HG03066 (cell line): ENCODE data around the gene MANF.
"Not testable (repeated sequence)": the region's sequence is repeated elsewhere in the genome, so short reads cannot be mapped to it uniquely, and the experiment has no call there.

Experiments used
- ATAC-seq: cut with Tn5 transposase; IDR thresholded peaks from one replicate; pipeline ENCODE4 v1.9.1; 2021; ENCODE audit warnings: low read depth; ENCODE audit not compliant: unreplicated experiment

MANF gene

DNA sequence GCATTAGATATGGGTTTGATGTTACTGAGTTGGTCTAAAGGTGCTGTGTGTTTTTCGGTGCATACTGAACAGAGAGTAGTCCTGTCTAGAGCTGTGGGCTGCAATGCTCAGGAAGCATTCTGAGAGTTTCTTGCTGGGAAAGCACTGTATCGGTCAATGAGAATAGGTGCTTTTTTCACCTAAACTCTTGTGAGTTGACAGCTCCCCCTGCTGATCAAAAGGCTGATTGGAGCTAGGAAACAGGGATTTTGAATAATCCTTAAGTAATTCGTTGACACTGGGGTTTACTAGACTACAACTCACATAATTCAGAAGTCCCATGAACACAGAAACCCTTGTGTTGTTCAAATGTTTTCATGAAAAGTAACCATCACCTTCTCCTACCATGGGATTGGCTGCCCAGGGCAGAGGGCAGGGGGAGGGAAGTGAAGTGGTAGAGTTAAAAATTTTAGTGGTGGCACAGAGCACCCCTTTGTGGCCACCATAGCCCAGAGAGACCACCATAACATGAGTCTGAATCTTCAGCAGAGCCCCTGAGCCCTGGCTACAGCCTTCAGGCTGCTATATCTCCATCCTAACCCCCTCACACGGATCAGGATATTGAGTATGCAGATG lies 13.0 kb upstream of the MANF start:
- no peak for ATAC-seq

DNA sequence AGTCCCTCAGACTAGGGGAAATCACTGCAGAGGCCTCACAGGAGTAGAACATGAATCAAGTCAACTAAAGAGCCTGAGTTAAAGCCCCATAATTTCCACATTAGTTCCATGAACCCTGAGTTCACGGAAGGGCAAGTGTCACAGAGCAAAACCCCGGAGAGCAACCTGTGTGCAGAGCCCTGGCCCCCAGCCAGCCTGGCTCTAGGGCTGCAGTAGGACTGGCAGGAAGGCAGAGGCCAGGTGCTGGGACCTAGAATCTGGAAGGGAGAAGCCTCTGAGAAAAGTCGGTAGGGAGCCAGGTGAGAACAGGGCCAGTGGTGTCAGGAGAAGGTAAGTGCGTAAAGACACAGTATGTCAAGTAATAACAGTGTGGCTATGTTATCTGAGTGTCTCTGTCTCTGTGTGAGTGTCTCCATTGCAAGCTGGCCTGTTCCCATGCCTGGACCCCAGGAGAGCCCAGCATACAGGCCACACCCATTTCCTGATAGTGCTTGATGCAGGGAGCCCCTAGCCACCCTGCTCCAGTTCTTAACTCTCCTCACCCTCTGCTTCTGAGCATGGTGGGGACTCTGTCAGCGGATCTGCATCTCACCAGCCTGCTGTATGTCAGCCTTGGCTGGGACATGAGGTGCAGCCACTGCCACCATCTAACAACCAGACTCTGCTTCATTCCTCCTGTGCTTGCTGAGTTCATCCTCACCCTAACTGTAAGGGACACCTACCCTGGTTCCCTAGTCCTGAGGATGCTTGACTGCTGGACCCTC lies 11.3 kb upstream of the MANF start:
- no peak for ATAC-seq

DNA sequence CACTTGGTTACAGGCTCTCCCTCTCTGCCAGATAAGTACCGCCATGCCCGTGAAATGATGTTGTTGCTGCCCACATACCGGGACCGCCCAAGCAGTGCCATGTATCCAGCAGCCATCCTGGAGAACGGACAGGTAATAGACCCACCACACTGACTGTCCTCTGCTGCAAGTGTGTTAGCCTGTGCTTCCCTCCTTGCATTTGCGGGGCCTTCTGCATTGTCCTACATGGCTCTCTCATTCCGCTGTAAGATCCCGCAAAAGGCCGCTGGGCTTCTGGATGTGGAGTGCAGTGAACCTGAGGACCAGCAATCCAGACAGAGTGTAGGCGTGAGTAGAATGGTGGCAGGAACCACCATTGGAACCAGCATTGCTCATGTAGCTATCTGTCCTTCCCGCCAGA lies 10.6 kb upstream of the MANF start:
- ATAC-seq, result no peak

DNA sequence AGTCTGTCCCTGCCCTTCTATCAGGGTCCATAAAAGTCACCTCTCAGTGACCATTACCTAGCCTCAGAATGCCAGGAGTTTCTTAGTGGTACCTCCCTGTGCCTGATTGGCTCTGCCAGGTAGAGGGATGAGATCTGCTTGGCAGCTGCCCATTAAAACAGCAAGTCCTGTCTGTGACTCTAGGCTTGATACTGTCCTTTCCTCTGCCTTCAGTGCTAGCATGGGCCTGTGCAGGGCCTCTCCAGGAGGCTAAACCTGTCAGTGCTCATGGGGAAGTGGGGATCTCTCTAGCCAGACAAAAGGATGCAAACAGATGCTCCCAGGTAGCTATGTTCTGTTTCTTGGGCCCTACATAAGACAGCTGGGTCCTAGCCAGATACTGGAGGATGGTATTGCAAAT lies 10.0 kb upstream of the MANF start:
- no peak for ATAC-seq

DNA sequence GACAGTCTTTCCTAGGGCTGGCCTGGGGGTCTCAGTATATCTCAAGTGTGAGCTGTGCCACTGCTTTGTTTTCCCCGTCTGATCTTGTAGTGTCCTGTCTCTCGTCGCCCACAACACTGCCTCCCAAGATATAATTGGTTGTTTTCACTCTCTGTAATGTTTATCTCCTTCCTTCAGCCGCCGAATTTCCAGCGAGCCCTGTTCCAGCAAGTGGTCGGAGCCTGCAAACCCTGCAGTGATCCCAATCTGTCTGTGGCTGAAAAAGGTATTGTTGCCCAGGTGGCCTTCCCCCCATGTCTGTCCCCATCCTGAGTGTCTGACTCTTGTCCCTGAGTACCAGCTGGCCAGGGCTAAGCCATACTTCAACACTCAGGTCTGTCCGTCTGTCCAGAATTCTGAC lies 9.5 kb upstream of the MANF start:
- ATAC-seq, result no peak

DNA sequence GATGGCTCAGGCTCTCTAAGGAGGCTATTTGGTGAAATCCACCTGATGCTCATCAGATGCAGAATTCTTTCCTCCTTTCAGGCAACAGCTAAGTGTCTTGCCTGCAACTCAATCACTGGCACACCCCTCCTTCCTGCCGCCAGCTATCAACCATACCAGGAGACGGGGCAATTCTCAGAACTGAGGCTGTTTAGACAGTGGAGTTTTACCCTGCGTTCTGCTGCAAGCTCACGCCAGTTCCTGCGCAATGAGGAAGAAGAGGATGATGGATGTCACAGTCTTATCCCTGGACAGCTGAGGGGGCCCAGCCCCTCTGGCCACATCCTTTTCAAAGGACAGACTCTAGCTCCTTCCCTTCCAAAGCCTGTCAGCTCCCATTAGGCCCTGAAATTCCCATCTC lies 7.0 kb upstream of the MANF start:
- ATAC-seq, result no peak

DNA sequence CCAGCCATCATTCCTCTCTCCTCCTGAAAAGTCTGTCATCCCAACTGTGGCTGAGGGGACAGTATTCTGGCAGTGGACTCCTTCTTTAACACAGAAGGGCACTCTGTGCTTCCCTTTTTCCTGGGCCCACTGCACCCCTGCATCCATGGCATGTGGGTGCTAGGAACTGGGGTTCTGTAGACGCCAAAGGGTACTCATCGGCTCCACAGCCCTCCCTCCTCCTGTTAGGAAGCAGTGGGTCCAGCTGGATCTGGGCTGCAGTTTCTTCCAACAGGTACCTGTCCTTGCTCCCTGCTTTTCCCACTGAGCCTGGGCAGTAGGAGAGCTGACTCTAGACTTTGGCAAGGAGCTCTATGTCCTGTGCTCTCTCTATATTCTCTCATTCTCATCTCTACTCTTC lies 6.4 kb upstream of the MANF start:
- no peak for ATAC-seq

DNA sequence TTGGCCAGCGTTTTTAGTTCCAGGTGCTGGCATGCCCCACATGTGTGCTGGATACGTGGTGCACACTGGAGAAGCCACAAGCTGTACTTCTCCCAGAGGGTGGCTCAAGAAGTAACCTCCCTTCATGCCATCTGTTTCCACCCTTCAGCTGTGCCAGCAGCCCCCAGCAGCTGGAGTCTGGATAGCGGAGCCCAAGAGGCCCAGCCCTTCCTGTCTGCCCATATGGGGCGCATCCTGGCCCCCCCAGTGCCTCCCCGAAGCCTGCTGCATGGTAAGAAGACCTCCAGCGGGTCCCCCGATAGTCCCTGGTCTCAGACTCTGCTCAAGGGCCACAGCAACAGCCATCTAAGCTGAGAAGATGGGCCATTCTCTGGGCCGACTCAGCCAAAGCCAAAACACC lies 5.8 kb upstream of the MANF start:
- no peak for ATAC-seq

DNA sequence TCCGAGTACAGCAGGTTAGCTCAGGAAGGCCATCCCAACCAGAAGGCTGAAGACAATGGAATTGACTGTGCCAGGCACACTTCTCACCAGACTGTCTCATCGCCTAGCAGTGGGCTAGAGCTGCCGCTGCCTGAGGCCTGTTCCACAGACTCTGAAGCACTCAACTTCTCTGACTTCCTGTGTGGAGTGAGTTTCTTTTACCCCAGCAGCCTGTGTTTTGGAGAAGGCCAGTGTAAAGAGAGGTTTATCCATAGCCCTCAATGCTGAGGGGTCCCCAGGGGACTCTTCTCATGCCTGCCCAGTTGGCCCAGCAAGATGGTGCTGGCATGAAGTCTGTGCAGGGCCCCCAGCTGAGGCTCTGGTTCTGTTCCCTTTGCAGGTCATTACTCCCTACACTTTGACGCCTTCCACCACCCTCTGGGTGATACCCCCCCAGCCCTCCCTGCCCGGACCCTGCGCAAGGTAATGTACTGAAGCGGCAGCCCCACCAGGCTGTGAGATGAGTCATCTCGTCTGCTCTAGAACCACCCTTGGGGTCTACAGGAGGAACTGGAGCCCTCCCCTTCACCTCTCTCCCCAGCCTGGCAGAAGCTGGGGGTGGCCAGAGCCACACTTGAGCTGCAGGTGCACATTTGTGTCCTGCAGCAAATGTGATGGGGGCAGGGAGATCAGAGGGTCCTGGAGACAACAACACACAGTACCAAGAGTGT lies 5.2 kb upstream of the MANF start:
- ATAC-seq, result no peak

DNA sequence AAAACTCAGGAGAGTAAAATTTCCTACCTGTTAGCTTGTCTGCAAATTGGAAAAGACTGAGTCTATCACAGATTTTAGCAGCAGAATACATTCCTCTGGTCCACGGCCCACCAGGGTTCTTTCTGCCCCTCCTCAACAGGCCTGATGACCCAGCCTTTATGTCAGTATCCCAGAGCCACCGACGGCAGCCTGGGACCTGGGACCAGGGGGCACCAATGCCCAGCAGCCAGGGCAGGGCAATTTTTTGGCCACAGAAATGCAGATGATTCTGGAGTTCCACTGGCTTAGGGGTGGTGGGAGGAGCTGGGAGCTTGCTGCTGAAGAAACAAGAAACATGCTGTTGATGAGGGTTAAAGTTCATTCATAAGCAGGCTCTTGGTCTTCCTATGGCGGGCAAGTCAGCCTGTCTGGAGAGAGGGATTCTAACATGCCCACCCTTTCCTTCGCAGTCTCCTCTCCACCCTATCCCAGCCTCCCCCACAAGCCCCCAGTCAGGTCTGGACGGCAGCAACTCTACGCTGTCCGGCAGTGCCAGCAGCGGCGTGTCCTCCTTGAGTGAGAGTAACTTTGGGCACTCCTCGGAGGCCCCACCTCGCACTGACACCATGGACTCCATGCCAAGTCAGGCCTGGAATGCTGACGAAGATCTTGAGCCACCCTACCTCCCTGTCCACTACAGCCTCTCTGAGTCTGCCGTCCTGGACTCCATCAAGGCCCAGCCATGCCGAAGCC lies 4.3 kb upstream of the MANF start:
- ATAC-seq, result no peak

DNA sequence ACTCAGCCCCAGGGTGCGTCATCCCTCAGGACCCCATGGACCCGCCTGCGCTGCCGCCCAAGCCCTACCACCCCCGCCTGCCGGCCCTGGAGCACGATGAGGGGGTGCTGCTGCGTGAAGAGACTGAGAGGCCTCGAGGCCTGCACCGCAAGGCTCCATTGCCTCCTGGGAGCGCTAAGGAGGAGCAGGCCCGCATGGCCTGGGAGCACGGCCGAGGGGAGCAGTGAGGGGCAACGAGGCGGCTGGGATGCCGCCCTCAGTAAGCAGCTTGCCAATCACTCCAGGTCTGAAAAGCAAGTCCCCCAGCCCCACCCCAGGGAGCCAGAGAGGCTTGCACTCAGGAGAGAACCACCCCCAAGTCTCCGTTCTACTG lies 3.8 kb upstream of the MANF start:
- ATAC-seq, result no peak

DNA sequence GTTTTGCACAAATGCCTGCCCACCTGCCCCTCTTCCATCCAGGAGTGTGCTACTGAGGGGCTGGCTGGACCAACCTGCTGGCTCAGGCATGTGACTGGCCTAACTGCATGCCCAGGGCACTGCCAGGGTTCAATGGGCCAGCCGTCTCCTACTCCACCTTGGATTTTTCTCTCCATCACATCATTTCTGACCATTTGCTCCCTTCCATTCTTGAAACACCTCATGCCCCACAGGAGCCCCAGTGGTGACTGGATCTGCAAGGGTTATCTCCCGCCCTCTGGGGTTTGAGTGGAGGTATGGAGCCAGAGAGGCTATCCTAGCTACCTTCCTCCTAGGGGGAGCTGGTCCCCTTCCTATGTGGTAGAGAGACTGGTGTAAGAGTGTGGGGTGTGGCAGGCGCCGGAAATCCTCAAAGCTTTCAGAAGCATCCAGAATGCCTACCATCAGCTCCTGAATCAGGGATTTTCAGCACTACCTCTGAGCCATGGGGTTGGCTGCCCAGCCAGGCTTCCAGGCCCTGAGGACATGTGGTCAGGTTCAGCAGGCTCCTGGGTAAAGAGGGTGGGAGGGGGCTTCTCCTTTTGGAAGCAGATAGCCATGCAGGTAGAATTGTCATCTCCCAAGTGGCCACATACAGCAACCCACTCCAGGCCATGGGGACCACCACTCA lies 2.9 kb upstream of the MANF start:
- ATAC-seq, result no peak

DNA sequence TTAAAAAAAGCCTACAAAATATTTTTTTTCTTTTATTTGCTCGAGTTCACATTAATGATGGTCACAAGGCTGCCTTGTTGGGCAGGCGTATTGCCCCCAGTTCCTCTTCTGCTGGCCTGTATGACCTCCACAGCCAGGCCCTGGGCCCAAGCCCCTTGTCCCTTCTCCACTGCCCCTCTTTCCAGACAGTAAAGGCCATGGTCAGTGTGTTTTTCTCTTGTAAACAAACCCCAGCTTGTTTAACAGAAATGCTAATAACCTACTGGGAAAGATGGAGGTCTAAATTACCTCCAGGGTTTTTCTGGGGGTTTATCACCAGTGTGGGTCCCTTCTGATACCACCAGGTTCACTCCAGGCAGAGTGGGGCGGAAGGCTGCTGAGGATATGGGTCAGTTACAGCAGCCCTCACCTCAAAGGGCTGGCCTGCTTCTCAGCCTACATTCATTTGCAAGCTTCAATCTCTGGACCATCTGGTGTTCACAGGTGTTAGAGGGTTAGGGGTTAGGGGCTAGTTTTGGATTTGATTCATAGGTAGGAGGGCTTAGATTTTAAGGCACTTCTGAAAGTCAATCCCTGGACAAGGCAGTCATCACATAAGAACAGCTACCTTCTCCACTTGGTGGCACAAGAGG lies 2.0 kb upstream of the MANF start:
- ATAC-seq, result no peak

DNA sequence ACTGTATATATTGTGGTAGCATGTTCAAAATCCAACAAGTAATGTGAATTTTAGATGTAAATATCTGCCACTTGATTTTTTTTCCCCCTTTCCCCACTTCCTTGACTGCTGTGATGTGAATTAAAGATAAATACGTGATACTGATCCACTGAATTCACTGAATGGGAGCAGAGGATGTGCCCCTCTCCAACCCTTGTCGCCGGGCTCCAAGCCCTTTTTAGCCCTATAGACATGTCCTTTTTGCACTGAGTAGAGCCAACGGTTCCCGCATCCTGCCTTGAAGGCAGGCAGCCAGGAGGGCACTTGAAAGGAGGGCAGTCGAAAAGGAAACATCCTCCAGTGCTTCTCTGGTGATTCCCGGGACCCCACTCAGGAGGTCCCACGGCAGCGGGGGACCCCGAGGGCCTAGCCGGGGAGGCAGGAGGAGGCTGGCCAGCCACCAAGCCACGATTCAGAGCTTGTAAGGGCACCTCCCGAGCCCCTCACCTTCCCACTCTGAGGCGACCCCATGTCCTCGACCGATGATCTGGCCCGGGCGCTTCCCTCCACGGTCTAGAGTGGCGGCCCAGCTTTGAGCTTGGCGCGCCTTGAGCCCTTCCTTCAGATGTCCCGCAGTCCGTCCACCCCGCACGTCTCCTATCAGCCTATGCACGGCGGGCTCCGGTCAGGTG lies 901 bp upstream of the MANF start:
- no peak for ATAC-seq

DNA sequence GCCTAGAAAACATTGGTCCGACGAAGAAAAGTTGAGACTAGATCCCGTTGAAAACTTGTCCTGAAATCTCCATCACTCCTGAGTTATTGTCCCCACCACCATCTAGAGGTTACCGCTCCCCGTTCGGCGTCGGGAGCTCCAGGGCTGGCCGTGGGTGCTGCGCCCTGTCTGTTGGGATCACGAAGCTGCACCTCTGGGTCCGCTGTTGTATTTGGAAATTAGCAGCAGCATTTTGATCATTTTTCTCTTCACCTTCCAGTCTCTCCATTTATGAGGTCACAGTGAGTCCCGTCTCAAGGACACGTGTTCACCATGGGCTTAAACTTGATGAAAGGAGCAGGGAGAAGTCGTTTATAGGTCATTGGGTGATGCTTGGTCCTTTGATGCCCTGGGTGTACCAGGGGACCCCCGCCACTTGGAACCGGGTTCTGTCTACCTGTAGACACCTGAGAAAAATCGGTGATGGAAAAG lies 565 bp downstream of the MANF start:
- ATAC-seq, result no peak

DNA sequence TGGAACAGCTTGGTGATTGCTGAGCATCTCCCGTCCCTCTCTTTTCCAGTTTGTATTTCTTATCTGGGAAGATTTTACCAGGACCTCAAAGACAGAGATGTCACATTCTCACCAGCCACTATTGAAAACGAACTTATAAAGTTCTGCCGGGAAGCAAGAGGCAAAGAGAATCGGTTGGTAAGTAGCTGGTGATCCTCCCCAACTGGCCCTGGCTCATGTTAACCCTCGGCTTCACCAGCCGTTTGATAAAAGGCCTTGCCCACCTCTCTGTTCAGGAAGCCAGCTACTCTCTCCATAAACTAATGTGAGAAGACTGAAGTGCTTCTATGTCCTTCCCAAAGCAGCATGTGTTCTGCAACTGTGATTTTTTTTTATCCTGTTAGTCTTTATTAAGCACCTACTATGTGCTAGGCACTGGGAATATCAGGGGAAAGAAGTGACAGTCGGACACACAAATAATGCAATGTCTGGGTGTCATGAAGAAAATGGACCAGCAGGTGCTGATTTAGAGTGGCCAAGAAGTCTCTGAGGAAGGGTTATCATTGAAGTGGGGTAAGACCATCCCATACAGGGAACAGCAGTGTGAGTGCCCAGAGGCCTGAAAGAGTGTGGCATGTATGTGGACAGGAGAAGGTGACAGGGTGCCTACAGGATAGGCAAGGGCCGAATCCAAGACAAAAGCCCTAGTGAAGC lies 1.2 kb downstream of the MANF start:
- no peak for ATAC-seq

DNA sequence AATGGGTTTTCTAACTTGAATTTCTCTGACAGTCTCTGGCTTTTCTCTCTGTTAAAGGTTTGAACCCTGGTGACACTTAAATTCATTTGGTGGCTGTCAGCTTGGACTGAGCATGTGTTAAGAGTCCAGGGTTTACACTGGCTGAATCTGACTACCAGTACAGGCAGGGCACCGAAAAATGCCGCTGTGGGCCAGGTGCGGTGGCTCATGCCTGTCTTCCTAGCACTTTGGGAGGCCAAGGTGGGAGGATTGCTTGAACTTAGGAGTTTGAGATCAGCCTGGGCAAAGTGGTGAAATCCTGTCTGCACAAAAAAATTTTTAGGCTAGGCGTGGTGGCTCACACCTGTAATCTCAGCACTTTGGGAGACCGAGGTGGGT lies 1.8 kb downstream of the MANF start:
- ATAC-seq, result no peak

DNA sequence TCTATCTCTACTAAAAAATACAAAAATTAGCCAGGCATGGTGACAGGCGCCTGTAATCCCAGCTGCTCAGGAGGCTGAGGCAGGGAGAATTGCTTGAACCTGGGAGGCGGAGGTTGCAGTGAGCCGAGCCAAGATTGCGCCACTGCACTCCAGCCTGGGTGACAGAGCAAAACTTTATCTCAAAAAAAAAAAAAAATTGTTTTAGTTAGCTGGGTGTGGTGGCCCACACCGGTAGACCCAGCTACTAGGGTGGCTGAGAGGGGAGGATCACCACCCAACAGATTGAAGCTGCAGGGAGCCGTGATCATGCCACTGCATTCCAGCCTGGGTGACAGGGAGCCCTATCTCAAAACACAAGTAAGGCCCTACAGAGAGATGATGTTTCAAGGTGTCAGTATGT lies 2.2 kb downstream of the MANF start:
- not testable (repeated sequence) for ATAC-seq
